ENCODE results near the gene IL3RA.
"Not testable (repeated sequence)": the region's sequence is repeated elsewhere in the genome, so short reads cannot be mapped to it uniquely, and the experiment has no call there.

IL3RA gene

DNA sequence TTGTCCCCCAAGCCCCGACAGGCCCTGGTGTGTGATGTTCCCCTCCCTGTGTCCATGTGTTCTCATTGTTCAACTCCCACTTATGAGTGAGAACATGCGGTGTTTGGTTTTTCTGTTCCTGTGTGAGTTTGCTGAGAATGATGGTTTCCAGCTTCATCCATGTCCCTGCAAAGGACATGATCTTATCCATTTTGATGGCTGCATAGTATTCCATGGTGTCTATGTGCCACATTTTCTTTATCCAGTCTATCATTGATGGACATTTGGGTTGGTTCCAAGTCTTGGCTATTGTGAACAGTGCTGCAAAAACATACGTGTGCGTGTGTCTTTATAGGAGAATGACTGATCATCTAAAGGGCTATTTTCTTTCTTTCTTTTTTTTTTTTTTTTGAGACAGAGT is 4.2 kb upstream of the IL3RA start:
- not testable (repeated sequence) for DNase-seq

DNA sequence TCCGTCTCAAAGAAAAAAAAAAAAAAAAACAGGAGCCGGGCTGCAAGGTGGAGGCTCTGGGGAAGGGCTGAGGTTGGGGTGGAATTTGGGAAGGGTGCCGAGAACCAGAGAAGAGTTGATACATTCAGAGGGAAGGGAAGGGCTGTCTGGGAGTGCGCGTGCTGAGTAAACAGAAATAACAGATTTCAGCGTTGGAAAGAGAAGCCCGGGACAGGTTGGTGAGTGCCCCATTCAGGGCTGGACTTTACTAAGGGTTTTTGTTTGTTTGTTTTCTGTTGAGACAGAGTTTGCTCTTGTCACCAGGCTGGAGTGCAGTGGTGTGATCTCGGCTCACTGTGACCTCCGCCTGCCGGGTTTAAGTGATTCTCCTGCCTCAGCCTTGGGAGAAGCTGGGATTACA is 1.7 kb upstream of the IL3RA start:
- DNase-seq: no peak

DNA sequence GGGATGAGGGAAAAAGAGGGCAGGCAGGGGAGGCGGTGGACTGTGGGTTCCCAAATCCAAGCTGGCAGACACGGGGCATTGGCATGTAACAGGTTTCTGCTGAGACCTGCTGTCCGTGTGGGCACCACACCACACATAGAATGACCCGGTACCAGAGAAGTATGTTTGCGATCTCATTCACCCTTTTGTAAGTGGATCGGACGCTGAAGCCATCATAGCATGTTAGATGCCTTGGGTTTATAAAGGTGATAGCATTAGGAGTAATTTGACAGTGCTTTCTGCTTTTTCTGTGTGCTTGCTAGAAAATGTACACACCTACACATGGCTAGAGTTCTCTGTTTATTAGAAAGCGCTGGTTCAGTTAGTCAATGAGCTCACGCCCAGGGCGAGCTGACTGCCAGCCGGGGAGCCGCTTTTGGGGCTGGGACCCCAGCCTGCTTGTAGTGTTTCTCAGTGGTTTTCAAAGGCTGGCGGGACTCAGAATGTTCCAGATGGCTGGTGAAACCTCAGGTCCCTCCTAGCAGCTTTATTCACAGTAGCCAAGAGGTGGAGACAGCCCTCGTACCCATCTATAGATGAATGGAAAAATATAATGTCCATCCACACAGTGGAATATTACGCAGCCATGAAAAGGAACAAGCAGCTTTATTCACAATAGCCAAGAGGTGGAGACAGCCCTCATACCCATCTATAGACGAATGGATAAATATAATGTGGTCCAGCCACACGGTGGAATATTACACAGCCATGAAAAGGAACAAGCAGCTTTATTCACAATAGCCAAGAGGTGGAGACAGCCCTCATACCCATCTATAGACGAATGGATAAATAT is 579 bp downstream of the IL3RA start:
- no peak for DNase-seq

DNA sequence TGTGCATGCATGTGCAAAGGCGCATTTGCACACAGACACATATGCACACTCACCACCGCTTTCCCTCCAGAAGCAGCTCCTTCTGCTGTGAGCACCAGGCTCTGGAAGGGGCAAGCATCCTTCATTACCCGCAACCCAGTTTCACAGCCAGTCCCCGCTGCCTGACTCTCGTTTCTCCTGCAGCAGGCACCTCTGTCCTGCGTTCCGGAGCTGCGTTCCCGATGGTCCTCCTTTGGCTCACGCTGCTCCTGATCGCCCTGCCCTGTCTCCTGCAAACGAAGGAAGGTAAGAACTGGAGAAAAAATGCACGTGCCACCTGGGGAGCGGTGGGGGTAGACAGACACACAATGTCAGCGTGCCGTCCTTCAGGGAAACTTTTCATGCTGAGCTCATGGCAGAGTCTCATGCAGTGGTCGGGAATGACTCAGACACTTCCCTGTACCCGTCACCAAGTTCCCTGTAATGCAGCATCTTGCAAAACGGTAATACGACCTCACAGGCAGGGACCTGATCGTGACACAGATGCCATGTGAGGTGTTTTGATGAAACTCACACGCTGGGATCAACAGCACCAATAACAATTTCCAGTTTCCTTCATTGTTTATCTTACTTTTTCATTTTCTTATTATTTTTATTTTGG is 5.1 kb downstream of the IL3RA start:
- DNase-seq: no peak

DNA sequence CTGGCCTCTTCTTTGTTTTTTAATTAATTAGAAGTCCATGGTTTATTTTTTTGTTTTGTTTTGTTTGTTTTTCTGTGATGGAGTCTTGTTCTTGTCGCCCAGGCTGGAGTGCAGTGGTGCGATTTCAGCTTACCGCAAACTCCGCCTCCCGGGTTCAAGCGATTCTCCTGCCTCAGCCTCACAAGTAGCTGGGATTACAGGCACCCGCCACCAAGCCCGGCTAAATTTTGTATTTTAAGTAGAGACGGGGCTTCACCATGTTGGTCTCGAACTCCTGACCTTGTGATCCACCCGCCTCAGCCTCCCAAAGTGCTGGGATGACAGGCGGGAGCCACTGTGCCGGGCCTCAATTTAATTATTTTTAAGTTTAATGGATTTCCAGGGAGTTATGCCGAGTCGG is 13.0 kb downstream of the IL3RA start:
- not testable (repeated sequence) for DNase-seq

DNA sequence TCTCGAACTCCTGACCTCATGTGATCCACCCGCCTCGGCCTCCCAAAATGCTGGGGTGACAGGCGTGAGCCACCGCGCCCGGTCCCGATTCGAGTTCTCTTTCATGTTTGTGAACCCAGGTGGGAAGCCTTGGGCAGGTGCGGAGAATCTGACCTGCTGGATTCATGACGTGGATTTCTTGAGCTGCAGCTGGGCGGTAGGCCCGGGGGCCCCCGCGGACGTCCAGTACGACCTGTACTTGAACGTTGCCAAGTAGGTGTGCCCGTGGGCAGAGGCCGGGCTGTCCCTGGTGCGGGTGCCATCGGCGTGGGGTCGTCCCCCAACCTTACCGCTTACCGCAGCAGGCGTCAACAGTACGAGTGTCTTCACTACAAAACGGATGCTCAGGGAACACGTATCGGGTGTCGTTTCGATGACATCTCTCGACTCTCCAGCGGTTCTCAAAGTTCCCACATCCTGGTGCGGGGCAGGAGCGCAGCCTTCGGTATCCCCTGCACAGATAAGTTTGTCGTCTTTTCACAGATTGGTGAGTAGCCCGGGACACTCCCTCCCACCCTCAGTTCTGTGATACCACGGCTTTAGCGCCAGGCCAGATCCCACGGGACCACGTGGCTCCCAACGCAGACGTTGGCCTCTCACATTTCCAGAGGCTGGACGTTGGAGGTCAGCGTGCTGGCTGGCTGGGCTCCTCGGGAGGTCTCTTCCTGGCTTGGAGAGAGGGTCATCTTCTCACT is 15.6 kb downstream of the IL3RA start:
- DNase-seq: no peak

DNA sequence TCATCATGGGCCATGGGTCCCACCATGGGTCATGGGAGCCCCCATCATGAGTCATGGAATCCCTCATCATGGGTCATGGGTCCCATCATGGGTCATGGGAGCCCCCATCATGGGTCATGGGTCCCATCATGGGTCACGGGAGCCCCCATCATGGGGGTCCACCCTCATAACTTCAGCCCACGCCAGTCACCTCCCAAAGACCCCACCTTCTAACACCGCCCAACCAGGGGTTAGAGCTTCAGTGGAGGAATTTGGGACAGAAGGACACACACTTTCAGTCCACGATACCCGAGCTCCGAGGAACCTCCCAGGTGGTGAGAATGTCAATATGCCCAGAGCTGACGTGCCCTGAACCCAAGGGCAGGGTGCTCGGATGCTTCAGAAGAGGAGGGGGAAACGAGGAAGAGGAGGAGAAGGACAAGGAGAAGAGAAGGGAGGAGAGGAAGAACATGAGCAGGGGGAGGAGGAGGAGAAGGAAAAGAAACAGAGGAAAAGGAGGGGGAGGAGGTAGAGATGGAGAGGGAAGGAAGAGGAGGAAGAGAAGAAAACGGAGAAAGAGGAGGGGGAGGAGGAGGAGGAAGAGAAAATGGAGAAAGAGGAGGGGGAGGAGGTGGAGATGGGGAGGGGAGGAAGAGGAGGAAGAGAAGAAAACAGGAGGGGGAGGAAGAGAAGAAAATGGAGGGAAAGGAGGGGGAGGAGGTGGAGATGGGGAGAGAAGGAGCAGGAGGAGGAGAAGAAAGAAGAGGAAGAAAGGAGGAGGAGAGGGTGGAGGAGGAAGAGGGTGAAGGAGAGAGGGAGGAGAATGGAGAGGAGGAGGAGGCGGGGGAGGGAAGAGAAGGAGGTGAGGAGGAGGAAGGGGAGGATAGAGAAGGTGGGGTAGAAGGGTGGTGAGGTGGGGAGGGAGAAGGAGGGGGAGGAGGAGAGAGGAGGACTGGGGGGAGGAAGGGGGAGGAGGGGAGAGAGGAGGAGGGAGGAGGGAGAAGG is 17.7 kb downstream of the IL3RA start:
- no peak for DNase-seq

DNA sequence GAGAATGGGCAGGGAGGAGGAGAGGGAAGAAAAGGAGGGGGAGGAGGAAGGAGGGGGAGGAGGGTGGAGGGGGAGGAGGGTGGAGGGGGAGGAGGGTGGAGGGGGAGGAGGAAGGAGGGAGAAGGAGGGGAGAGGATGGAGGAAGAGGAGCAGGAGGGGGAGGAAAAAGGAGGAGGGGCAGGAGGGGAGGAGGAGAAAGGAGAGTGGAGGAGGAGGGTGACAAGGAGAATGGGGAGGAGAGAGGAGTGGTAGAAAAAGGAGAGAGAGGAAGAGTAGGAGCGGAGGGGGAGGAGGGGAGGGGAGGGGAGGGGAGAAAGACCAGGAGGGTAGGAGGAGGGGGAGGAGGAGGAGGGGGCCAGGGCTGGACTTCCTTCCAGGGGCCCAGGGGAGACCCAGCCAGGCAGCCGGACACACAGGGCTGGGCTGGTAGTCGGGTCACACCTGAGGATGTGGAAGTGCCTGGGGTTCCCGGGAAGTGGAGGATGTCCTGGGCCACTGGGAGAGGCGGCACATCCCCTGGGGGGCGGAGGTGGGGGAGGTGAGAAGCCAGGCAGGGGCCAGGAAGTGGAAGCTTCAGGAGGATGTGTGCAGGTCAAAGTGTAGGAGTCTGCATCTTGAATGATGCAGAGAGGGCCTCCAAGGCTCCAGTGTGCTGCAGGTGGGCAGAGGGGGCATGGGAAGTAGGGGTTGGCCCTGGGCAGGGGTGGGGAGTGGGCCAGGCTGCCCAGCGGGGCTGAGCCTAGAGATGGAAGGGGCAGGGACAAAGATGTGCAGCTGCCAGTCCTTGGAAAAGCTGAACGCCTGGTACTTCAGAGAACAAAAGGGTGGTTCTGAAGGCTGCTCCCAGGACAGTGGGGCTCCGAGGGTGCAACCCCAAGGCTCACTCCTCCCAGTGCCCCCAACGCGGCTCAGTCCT is 18.8 kb downstream of the IL3RA start:
- DNase-seq: no peak

DNA sequence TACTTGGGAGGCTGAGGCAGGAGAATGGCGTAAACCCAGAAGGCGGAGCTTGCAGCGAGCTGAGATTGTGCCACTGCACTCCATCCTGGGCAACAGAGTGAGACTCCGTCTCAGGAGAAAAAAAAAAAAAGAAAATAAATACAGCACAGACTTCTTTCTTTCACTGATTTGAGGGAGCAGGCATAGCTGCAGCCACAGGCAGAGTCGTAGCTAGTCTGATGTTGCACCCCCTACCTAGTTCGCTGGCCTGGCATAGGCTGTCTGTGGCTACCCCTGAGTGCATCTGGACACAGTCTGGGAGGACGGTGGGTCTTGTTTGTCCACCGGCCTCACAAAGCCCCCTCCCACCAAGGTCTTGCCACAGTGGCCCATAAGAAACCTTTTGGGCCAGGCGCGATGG is 21.4 kb downstream of the IL3RA start:
- DNase-seq: no peak

DNA sequence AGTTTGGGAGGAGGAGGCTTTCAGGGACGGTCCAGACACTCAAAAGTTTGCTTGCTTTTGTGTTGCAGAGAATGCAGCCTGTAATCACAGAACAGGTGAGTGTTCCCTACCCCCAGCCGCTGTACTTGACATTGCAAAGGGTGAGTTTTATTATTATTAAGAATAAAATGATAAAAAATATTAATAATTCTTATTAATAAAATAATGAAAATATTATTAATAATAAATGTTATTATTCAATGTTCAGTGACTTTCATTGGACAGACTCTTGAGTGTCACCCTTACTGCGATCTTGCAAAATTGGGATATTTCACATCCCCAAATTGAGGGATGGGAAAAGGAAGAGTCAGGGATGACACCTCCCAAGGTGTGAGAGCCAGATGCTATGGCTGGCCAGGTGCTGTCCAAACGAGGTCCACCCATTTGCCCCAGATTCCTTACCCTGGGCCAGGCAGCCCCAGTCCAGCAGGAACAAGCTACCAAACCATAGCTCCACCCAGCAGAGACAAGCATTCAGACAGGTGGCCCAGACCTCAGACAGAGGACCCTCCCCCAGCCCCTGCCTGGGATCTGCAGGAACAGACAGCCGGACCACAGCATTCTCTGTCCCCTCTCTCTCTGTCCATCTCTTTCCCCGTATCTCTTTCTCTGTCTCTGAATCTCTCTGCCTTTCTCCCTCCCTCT is 22.4 kb downstream of the IL3RA start:
- DNase-seq: no peak

DNA sequence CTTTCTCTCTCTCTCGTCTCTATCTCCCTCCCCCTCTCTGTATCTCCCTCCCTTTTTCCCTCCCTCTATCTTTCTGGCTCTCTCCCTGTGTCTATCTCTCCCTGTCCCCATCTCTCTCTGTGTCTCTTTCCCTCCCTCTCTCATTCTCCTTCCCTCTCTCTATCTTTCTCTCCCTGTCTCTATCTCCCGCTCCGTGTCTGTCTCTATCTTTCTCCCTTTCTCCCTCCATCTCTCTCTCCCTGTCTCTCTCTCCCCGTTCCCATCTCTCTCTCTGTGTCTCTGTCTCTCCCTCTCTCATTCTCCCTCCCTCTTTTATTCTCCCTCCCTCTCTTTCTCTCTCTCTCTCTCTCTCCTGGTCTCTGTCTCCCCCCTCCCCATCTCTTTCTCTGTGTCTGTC is 22.9 kb downstream of the IL3RA start:
- DNase-seq: no peak

DNA sequence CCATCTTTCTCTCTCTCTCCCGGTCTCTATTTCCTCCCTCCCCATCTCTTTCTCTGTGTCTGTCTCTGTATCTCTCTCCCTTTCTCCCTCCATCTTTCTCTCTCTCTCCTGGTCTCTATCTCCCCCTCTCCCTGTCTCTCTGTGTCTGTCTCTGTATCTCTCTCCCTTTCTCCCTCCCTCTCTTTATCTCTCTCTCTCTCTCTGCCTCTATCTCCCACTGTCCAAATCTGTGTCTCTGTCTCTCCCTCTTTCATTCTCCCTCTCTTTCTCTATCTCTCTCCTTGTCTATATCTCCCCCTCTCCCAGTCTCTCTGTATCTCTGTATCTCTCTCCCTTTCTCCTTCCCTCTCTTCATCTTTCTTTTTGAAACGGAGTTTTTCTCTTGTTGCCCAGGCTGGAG is 23.6 kb downstream of the IL3RA start:
- no peak for DNase-seq

DNA sequence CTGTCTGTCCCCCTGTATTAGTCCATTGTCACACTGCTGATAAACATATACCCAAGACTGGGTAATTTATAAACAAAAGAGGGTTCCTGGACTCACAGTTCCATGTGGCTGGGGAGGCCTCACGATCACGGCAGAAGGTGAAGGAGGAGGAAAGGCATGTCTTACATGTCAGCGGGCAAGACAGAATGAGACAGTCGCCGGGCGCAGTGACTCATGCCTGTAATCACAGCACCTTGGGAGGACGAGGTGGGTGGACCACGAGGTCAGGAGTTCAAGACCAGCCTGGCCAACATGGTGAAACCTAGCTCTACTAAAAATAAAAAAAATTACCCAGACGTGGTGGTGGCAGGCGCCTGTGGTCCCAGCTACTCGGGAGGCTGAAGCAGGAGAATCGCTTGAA is 24.7 kb downstream of the IL3RA start:
- no peak for DNase-seq

DNA sequence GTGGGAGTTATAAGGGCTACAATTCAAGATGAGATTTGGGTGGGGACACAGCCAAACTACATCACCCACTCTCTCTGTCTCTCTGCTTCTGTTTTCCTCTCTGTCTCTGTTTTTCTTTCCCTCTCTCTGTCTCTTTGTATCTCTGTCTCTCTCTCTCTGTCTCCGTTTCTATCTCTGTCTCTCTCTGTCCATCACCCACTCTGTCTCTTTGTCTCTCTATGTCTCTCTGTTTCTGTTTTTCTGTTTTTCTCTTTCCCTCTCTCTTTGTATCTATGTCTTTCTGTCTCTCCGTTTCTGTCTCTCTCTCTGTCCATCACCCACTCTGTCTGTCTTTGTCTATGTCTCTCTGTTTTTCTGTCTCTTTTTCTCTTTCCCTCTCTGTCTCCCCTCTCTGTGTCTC is 25.3 kb downstream of the IL3RA start:
- no peak for DNase-seq

DNA sequence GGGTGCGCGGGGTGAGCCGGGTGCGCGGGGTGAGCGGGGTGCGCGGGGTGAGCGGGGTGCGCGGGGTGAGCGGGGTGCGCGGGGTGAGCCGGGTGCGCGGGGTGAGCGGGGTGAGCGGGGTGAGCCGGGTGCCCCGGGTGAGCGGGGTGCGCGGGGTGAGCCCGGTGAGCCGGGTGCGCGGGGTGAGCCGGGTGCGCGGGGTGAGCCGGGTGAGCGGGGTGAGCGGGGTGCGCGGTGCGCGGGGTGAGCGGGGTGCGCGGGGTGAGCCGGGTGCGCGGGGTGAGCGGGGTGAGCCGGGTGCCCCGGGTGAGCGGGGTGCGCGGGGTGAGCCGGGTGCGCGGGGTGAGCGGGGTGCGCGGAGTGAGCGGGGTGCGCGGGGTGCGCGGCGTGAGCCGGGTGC is 29.8 kb downstream of the IL3RA start:
- not testable (repeated sequence) for DNase-seq

DNA sequence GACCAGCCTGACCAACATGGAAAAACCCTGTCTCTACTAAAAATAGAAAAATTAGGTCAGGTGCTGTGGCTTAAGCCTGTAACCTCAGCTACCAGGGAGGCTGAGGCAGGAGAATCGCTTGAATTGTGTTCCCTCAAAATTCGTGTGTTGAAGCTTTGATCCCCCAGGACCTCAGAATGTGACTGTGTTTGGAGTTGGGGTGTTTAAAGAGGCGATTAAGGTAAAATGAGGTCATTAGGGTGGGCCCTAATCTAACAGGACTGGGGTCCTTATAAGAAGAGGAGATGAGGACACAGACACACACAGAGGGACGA is 31.8 kb downstream of the IL3RA start:
- no peak for DNase-seq

DNA sequence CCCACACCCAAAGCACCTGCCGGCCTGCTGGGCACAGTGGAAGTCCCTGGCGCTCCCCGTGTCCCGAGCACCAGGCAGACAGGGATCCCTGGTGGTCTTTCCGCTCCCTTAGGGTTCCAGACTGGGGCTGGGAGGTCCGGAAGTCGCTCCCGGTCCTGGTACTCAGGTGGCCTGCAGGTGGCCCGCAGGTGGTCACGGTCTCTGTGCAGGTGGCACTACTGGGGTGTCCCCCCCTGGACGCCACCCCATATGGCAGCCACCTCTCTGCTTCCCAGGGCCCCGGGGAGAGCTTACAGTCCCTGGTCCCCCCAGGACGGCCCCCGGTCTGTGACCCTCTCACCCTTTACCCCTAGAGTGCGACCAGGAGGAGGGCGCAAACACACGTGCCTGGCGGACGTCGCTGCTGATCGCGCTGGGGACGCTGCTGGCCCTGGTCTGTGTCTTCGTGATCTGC is 41.7 kb downstream of the IL3RA start:
- DNase-seq: no peak

DNA sequence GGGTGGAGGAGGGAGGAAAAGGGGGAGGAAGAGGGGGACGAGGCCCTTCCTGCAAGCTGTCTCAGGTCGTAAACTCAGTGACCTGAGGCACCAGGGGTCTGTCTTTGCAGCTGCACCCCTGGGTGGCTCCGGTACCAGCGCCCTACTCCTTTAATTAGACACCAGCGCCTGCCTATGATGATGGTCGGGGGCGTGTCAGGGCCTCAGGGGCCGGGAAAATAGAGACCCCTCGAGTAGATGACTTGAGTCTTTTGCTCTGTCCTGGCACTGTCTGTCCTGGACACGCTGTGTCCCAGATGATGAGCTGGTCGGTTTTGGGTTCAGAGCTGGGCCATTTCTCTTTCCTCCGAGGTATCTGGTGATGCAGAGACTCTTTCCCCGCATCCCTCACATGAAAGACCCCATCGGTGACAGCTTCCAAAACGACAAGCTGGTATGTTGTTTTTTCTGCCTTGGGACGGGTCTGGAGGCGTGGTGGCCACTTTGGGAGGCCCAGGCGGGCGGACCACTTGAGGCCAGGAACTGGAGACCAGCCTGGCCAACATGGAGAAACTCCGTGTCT is 44.2 kb downstream of the IL3RA start:
- peak in 1 of 2 donors; percentile 30 for DNase-seq

DNA sequence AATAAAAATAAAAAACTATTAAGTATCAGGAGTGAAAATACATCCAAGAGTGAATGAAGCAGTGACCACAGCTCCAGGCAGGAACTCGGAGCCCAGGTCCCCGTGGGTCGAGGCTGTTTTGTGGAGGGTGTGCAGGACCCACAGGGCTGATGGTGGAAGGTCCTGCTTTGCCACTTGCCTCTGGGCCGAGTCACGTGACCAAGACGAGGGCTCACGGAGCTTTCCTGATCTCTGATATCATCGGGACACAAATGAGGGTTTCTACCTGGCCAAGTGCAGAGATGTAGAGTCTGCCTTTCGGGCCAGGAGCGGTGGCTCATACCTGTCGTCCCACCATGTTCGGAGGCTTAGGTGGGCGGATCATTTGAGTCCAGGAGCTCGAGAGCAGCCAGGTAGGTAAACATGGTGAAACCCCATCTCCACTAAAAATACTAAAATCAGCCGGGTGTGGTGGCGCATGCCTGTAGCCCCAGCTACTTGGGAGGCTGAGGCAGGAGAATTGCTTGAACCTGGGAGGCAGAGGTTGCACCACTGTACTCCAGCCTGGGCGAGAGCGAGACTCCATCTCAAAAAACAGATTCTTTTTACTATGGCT is 48.2 kb downstream of the IL3RA start:
- DNase-seq: peak in 1 of 2 donors; percentile 19

All from stimulated activated CD4-positive, alpha-beta T cell treated with anti-CD3 and anti-CD28 coated beads, Interleukin-2, amount 100 ng/mL, for 24 hours (primary cell).